Fibroblast of mammary gland (primary cell): ENCODE results near the gene PRRG2.
A peak's percentile ranks its signal among the peaks of the same experiment; 100 is the strongest.

ENCODE experiments used
- DNase-seq: peaks from one replicate; pipeline ENCODE4 v3.0.0-alpha.2; 2010; ENCODE audit warnings: low read depth
- H3K4me3 ChIP-seq: 2 replicates; pipeline ENCODE4 v1.5.1; 2011; ENCODE audit warnings: low read depth, mild to moderate bottlenecking, low read length, moderate library complexity; ENCODE audit not compliant: control insufficient read depth
- TF ChIP-seq, protein P1 (sequence below): conservative IDR thresholded peaks from 2 replicates; pipeline ENCODE4 v1.5.1; 2011; ENCODE audit warnings: low read depth, low read length, inconsistent platforms; ENCODE audit not compliant: control insufficient read depth, insufficient read depth

The PRRG2 gene

DNA sequence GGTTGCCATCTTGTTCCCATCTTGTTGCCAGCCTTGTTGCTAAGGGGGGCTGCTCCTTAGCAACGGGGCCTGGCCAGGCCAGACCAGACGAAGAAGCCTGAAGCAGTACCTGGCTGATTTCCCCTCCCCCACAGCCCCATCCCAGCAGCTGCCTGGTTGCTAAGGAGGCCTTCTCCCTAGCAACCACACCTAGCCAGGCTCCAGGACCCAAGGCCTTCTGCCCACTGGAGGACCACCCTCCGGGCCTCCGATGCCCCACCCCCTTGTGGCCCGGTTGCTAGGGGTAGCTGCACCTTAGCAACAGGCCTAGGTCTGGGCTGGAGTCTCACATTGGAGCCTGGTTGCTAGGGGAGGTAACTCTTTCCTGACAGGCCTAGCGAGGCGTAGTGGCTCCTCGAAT, 3.9 kb downstream of the PRRG2 start:
- DNase-seq = no peak
- TF ChIP-seq, protein P1, sequence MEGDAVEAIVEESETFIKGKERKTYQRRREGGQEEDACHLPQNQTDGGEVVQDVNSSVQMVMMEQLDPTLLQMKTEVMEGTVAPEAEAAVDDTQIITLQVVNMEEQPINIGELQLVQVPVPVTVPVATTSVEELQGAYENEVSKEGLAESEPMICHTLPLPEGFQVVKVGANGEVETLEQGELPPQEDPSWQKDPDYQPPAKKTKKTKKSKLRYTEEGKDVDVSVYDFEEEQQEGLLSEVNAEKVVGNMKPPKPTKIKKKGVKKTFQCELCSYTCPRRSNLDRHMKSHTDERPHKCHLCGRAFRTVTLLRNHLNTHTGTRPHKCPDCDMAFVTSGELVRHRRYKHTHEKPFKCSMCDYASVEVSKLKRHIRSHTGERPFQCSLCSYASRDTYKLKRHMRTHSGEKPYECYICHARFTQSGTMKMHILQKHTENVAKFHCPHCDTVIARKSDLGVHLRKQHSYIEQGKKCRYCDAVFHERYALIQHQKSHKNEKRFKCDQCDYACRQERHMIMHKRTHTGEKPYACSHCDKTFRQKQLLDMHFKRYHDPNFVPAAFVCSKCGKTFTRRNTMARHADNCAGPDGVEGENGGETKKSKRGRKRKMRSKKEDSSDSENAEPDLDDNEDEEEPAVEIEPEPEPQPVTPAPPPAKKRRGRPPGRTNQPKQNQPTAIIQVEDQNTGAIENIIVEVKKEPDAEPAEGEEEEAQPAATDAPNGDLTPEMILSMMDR = no peak

GRCh38 chr19:49587227-49587626, 6.1 kb downstream of the PRRG2 start:
- TF ChIP-seq, protein P1 = no peak
- no peak overlapping the region for H3K4me3 ChIP-seq
- no peak for DNase-seq

More for the DNA sequence above, 3.9 kb downstream of the PRRG2 start:
- H3K4me3 ChIP-seq = no peak overlapping the region

DNA sequence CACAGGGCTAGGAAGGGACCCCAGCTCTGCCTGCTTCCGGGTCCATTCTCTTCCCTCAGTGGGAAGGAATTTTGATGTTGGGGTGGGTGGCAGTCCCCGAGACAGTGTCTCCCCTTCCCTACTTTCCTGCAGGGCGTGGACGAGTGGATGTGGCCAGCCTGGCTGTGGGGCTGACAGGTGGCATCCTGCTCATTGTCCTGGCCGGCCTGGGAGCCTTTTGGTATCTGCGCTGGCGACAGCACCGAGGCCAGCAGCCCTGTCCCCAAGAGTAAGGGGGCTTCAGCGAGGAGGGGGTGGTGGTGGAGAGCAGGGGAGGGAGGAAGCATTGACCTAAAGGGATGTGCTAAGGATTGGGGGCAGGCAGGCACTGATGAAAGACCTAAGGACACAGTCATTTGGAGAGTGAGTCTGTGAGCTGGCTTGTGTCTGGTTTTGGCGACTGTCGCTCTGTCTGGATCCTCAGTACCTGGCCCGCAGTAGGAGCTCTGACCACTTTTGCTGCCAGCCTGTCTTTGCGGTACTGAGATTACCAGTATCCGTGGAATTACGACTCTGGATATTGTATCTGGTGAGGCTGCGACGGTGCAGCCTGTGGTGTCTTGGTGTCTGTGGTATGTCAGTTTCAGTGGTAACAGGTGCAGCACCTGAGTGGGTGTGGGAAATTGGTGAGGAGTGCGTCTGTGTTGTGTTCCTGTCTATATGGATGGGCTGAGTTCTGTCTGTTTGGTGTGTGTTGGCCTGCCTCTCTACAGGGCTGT, 7.4 kb downstream of the PRRG2 start:
- no peak overlapping the region for H3K4me3 ChIP-seq
- DNase-seq = no peak
- TF ChIP-seq, protein P1 = no peak

DNA sequence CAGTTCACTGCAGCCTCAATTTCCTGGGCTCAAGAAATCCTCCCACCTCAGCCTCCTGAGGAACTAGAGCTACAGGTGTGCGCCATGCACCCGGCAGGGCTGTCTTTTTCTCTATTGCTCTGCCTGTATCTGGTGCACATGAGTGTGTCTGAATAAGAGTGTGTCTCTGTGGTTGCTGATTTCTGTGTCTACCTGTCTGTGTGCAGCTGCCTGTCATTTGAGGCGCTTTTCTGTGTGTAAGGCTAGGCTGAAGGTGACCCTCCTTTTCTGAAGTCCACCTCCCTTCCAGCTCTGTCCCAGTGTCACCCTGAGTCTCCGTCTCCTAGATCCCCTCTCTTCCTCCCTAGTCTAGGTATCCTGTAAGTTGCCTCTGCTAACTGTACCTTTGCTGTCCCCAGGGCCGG, 8.4 kb downstream of the PRRG2 start:
- no peak overlapping the region for H3K4me3 ChIP-seq
- TF ChIP-seq, protein P1 = no peak
- no peak for DNase-seq

- peak overlapping the region; percentile 67 for H3K4me3 ChIP-seq
- DNase-seq = peak; percentile 97
- TF ChIP-seq, protein P1 = no peak
Measured at GRCh38 chr19:49590071-49590970, 9.2 kb downstream of the PRRG2 start.

DNA sequence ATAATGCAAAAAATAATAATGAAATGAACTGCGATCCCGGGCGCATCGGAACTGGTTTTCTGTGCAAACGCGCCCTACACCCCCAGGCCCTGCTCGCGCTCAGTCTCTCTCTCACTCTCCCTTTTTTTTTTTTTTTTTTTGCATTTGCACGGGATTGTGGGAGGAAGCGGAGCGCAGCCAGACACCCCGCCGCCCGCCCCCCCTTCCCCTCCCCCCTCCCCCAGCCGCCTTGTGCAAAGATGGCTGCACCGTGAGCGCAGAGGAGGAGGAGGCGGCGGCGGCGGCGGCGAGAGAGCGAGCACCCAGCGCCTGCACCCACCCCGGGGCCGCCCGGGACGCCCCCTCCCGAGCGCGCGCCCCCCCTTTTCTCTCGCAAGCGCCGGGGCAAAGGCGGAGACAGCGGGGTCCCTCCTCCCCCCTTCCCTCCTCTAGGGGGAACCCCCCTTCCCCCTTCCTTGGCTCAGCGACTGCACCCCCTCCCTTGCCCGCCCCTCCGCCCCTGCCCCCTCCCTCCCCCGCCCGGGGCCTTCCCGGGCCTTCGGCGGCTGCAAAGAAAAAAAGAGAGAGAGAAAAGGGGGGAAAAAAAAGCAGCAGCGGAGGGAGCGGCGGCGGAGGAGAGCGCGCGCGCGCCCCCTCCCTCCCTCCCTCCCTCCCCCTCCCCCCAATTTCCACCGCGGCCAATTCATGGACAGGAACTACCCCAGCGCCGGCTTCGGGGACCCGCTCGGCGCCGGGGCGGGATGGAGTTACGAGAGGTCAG, 10.0 kb downstream of the PRRG2 start, which contains the start of gene PRR12:
Gene PRR12, plus strand, starts transcription at position 212 of the 760 bp plus-strand sequence. Its CDS starts 473 bp downstream, at position 685.
- peak; percentile 65 for DNase-seq
- H3K4me3 ChIP-seq = peak within 1 kb of the TSS; percentile 79
- TF ChIP-seq, protein P1 = no peak
